ENCODE measurements around the gene ENAH.

GRCh38 chr1:225529726-225530125 is 123.2 kb downstream of the ENAH start:
- TF ChIP-seq CTCF (IDR thresholded peaks at IDR 0.05; ENCODE audit: low read length) (no peak), EZH2 (optimal IDR thresholded peaks at IDR 0.05; ENCODE audit: low read depth, low read length) (no peak)
